ENCODE data around the gene CCDC197.

DNA sequence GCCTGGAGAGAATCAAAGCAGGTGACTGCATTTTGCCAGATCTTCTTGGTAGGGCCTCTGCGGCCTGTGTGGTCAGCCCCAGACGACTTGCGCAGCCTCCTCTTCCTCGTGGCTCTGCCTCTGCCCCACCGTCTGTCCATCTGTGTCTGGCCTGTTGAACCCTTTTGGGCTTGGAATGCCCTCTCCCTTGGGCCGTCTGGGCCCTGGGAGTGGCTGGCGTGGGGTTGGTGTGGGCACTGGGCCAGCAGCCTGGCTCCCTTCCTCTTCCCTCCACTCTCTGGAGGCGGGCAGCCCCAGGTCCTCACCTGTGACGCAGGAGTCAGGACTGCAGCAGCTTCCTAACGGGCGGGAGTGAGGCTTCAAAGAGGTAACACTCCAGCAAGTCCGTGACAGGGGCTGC, 9.7 kb upstream of the CCDC197 start:
- TF ChIP-seq, protein P1, sequence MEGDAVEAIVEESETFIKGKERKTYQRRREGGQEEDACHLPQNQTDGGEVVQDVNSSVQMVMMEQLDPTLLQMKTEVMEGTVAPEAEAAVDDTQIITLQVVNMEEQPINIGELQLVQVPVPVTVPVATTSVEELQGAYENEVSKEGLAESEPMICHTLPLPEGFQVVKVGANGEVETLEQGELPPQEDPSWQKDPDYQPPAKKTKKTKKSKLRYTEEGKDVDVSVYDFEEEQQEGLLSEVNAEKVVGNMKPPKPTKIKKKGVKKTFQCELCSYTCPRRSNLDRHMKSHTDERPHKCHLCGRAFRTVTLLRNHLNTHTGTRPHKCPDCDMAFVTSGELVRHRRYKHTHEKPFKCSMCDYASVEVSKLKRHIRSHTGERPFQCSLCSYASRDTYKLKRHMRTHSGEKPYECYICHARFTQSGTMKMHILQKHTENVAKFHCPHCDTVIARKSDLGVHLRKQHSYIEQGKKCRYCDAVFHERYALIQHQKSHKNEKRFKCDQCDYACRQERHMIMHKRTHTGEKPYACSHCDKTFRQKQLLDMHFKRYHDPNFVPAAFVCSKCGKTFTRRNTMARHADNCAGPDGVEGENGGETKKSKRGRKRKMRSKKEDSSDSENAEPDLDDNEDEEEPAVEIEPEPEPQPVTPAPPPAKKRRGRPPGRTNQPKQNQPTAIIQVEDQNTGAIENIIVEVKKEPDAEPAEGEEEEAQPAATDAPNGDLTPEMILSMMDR (IDR thresholded peaks at IDR 0.05): no peak
- TF ChIP-seq POLR2AphosphoS5 (IDR thresholded peaks at IDR 0.05): no peak
- TF ChIP-seq POLR2A (IDR thresholded peaks at IDR 0.05): no peak

Measured in stomach (tissue), 4 donors.